Left kidney (tissue), 2 donors: Measurements from ENCODE around the gene SMC5. TPM values are rescaled to one million over a fixed set of nuclear protein-coding genes. Genes with fewer than 3 reads are reported as not detected.
"Not testable (repeated sequence)": the region's sequence is repeated elsewhere in the genome, so short reads cannot be mapped to it uniquely, and the experiment has no call there.

Experiments
- DNase-seq: peaks from one replicate; pipeline ENCODE4 v3.0.0-alpha.2; 2013
- polyA plus RNA-seq: library from polyadenylated mRNA; unstranded; fragments of 120-200 nt; gene quantifications from one replicate; pipeline ENCODE4 v1.2.1, GENCODE V29; 2013; ENCODE audit not compliant: insufficient read length

The SMC5 gene
- polyA plus RNA-seq, 1 donor: 71.6 TPM

DNA sequence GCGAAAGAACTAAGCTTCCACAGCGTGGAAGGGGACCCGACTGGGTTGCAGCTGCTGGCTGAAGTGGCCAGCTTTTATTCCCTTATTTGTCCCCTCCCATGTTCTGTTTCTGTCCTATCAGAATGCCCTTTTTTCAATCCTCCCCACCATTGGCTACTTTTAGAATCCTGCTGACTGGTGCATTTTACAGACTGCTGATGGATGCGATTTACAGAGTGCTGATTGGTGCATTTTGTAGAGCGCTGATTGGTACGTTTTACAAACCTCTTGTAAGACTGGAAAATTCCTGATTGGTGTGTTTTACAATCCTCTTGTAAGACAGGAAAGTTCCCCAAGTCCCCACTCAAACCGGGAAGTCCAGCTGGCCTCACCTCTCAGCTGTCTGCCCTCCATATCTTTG is 105.0 kb downstream of the SMC5 start:
- no peak for DNase-seq

DNA sequence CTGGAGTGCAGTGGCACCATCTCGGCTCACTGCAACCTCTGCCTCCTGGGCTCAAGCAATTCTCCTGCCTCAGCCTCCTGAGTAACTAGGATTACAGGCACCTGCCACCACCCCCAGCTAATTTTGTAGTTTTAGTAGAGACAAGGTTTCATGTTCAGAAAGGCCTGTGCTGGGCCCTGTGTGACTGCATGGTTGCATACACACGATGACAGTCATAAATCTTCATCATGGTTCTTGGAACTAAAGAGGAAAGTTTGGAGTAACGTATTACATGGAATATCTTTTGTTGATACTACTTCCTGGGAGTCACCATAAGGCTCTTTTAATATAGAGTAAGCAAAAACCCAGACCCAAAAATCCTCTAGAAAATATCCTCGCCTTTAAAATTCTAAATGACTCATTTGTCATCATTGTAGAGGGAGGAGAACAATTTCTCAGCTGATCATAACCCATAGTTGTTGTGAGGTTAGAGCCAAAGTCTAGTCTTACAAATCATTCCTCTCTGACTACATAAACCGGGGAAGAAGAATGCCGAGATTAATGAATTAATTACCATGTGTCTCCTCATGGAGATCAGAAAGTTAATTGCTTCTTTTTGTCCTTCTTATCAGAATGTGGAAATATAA is 108.6 kb downstream of the SMC5 start:
- no peak for DNase-seq

DNA sequence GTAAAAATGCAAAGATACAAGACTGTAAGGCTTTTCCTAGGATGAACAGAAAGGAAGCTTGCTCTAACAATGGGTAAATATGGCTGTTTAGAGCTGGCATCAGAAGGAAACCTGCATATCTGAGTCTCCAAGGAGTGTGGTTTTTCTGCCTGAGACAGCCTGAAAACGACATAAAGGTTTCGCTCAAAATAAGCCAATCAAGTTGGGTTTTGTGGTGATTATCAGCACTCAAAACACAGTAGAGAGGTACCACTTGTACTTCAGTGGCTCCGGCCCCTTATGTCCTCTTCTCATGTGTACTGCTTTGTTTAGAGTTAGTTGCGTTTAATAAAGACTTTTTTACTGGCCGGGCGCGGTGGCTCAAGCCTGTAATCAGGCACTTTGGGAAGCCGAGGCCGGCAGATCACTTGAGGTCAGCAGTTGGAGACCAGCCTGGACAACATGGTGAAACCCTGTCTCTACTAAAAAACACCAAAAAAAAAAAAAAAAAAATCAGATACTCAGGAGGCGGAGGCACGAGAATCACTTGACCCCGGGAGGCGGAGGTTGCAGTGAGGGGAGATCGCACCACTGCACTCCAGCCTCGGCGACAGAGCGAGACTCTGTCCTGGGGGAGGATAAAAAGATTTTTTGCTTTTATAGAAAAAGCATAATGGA is 116.3 kb downstream of the SMC5 start:
- DNase-seq: no peak

DNA sequence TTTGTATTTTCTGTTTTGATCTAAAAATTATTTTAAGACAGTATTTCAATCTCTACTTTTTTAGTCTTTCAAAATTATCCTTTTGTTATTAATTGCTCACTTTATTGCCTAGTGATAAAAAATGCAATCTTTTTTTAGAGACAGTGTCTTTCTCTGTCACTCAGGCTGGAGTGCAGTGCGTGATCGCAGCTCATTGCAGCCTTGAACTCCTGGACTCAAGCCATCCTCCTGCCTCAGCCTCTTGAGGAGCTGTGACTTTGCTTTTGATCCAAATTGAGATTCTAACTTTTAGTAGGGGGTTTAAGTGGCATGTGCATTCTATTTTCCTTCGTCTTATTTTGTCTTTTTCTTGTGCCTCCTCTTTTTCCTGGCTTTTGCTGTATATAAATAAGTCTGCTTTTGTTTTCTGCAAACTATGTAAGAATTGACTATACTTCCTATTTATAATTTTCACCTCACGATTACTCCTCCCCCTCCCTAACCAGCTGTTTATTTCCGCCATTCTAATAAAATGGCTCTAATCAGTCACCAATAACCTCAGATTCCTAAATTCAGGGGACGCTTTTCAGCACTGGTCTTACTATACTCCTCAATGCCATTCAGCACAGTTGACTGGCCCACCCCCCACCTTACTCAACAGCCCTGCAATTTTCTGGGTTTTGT is 123.4 kb downstream of the SMC5 start:
- DNase-seq: no peak

GRCh38 chr9:70382709-70383605 is 124.2 kb downstream of the SMC5 start:
- no peak for DNase-seq

GRCh38 chr9:70385426-70385825 is 126.6 kb downstream of the SMC5 start:
- DNase-seq: no peak

DNA sequence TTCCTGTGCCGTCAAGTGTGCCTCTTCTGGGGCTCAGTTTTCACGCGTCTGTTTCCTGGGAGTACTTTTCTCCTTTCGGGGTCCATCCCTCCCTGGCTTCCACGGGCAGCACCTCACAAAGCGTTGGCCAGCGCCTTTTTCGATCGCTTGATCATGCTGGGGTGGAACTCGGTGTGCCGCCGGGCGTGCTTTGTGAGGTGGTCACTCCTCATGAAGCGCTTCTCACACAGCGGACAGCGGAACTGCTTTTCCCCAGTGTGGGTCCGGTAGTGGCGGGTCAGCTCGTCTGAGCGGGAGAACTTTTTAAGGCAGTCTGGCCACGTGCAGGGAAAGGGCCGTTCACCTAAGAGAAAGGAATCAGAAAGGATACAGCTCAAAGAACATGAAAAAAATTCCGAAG is 128.9 kb downstream of the SMC5 start:
- DNase-seq: no peak

- DNase-seq: no peak
Observed at GRCh38 chr9:70389188-70389587, 130.4 kb downstream of the SMC5 start.

GRCh38 chr9:70389621-70390266 is 131.0 kb downstream of the SMC5 start:
- peak; percentile 13 for DNase-seq

DNA sequence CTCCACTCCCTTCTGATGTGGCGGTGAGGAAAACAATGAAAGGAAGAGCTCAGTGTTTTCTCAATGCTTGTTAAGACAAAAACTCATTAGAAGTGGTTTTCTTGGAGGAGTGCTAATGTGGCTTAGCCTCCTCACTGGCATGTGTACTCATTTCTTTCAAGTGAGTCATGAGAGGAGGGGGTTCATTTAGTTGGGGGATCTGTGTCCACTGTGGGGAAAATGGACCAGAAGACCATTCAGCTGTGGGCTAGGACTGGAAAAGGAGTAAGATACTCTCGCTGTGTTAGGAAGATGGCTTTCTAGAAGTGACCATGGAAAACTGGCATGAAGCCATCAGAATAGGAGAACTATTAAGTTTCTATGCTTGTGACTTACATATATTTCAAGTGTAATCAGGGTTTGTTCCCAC is 132.2 kb downstream of the SMC5 start:
- no peak for DNase-seq

DNA sequence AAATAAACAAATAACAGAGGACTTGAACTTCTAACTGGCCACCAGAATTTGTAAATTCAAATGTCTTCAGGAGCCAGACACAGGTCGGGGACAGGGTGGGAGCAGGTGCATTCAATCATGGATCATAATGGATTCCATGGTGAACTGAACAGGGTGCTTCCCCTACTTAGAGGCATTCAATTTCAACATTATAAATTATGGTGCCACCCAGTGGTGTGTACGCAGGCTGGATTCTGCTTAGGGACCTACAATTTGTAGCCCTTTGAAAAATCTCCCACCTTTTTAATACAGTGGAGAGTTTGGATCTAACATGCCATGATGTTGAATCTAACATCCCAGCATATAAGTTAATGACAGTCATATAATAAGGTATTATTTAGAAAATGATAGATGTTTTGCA is 133.4 kb downstream of the SMC5 start:
- no peak for DNase-seq

GRCh38 chr9:70392850-70393249 is 134.1 kb downstream of the SMC5 start:
- DNase-seq: no peak

DNA sequence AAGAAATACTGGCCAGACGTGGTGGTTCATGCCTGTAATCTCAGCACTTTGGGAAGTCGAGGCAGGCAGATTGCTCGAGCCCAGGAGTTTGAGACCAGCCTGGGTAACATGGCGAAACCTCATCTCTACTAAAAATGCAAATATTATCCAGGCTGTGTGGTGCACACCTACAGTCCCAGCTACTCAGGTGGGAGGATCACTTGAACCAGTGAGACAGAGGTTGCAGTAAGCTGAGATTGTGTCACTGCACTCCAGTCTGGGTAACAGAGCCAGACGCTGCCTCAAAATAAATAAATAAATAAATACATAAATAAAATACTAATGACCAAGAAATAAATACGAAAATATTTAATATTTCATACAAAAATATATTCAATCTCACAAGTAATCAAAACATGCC is 136.9 kb downstream of the SMC5 start:
- no peak for DNase-seq

DNA sequence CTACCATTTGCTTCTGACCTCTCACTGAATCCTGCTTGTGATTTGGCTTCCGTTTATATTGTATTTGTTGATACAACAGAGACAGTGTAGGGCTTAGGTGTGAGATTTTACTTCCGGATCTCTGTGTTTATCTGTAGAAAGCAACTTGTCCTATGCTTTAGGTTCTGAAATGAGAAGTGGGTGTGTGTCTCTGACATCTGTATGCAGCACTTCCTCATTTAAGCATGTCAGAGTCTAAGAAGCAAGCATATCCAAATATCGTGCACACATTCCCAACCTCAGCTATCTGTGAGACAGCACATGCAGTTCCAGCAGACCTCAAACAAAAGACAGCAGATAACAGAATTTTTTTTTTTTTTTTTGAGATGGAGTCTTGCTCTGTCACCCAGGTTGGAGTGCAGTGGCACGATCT is 139.4 kb downstream of the SMC5 start:
- DNase-seq: no peak

DNA sequence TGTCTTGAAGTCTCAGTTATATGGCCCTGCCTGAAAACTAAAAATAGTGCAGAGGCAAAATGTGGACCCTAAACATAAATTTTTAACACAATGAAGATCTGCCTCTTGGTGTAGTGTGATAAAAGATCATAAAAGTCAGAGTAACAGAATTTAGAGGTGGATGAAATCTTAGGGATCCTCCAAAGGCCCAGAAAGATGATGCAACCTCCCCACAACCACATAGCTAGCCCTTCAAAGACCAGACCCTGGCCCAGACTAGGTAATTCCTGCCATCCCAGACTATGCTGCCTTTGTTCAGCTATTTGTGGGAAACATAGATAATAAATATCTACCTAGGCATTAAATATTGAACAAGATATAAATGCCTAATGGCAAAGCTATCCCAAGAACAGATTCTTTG is 140.4 kb downstream of the SMC5 start:
- DNase-seq: no peak

DNA sequence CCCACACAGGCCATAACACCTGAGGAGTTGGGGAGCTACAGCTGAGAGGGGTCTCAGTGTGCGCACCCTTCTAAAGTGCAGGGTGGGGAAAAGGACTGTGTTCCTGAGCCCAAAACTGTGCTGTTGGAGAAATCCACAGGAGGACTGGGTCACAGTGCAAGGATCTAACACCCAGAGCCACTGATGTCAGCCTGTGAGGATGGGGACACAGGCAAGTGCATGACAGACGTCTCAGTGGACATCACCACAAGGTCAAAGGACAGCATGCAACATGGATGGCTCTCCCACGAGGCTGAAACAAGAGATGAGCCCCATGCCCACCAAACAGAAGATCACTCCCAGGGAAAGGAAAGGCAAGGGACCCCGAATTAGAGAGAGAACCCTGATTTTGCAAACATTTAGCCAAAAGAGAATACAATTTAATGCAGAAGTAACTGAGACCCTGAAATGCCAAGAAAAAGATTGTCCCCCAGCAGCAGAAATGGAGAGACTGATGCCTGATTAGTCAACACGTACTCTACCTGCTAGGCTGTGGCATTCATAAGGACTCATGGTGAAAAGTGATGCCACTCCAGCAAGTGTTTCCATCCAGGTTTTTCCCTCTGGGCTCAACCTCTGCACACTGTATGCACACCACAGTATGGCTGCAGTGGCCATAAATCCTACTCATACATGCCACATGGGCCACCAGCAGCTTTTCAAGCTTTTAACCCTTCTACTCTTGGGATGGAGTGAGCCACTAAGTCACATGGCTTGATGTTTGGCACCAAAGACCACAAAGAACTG is 141.5 kb downstream of the SMC5 start:
- no peak for DNase-seq

- DNase-seq: not testable (repeated sequence)
Observed at GRCh38 chr9:70401241-70401640, 142.5 kb downstream of the SMC5 start.

- no peak for DNase-seq
Observed at GRCh38 chr9:70402213-70402612, 143.4 kb downstream of the SMC5 start.

DNA sequence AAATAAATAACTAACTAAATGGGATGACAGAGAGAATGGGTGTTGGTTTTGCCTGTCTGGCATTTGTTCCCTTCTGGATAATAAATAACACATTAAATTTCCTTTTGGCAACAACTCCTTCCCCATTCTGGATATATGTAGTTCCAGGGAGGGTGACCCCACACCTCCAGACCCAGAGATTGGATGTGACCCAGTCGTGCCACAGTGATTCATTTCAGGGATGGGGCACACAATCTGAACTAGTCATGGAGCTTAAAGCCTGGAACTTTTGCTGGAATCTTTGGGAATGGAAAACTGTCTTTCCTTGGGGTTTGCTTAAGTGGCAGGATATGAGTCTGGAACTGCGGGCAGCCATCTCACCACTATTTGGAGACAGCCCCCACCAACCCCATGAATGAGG is 144.4 kb downstream of the SMC5 start:
- no peak for DNase-seq

DNA sequence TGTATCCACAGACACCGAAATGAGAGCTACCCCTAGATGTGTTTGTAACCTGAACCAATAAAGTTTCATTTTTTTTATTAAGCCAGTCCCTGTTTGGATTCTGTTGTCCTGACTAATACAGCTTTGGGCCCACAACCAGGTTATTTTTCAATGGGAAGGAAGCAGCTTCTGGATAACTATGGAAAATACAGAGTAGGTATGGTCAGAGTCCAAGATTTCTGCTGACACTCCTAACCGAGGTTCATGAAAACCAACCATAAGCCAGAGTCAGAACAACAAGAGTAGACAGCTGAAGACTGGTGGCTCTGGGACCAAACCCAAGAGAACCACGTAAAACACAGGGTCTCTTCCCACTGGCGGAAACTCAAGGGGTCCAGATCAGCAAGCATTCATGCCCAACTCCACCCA is 144.8 kb downstream of the SMC5 start:
- DNase-seq: no peak

DNA sequence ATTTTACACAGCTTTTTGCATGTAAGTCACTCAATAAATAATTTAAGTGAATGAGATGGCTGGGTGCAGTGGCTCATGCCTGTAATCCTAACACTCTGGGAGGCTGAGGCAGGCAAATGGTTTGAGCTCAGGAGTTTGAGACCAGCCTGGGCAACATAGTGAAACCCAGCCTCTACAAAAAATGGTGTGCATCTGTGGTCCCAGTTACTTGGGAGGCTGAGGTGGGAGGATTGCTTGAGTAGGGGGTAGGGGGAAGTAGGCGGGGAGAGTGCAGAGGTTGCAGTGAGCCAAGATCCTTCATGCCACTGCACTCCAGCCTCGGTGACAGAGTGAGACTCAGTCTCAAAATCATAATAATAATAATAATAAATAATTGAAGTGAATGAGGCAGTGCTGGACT is 145.5 kb downstream of the SMC5 start:
- no peak for DNase-seq
